Esophagus (tissue), 2 donors: ENCODE measurements around the gene FRMD5. TPM values are rescaled to one million over a fixed set of nuclear protein-coding genes. Genes with fewer than 3 reads are reported as not detected.
"Not testable (repeated sequence)": the region's sequence is repeated elsewhere in the genome, so short reads cannot be mapped to it uniquely, and the experiment has no call there.

Experiments
- H3K27ac ChIP-seq, 2 donors: one replicate each; pipeline ENCODE4 v1.5.1; 2013; ENCODE audit warnings: low read depth in 2 of 2, mild to moderate bottlenecking in 2 of 2, inconsistent platforms in 1 of 2, low read length in 1 of 2, moderate library complexity in 1 of 2
- H3K27me3 ChIP-seq, 2 donors: one replicate each; pipeline ENCODE4 v1.6.1; 2013; ENCODE audit warnings: low read length in 2 of 2, control low read depth in 1 of 2, mild to moderate bottlenecking in 1 of 2; ENCODE audit not compliant: insufficient read depth in 2 of 2, control insufficient read depth in 1 of 2
- H3K36me3 ChIP-seq, 2 donors: one replicate each; pipeline ENCODE4 v1.6.1; 2013; ENCODE audit warnings: low read length in 1 of 2; ENCODE audit not compliant: control insufficient read depth in 2 of 2, insufficient read depth in 2 of 2
- H3K4me1 ChIP-seq, 2 donors: one replicate each; pipeline ENCODE4 v1.6.1; 2013; ENCODE audit warnings: low read length in 1 of 2; ENCODE audit not compliant: control insufficient read depth in 2 of 2, insufficient read depth in 2 of 2
- H3K4me3 ChIP-seq, 2 donors: one replicate each; pipeline ENCODE4 v1.5.1; 2013; ENCODE audit warnings: low read length in 2 of 2, mild to moderate bottlenecking in 2 of 2, low read depth in 1 of 2, moderate library complexity in 1 of 2
- H3K9me3 ChIP-seq, 2 donors: one replicate each; pipeline ENCODE4 v1.6.1; 2013; ENCODE audit warnings: mild to moderate bottlenecking in 2 of 2, low read depth in 1 of 2, low read length in 1 of 2, moderate library complexity in 1 of 2; ENCODE audit not compliant: control insufficient read depth in 2 of 2, insufficient read depth in 1 of 2
- WGBS, 2 donors: extraction: QIAGEN DNeasy Blood & Tissue Kit; methylation state at CpG; one replicate each; pipeline ENCODE4 v1.1.7; 2013; 5-methylcytosine and 5-hydroxymethylcytosine counted together
- polyA plus RNA-seq, 2 donors: library from polyadenylated mRNA; stranded (reverse); fragments of 200-250 nt; gene quantifications; one replicate each; pipeline ENCODE4 v1.2.3, GENCODE V29; 2013
- donor health status: healthy with polysubstance abuse.
- donor health status: Bipolar disorder and iron deficiency.

The FRMD5 gene
- under 1 TPM; 0.04 to 0.09 TPM for polyA plus RNA-seq

GRCh38 chr15:44195151-44195740 lies at the start of gene FRMD5:
FRMD5 (minus strand) TSS chr15:44195271.
- H3K27me3 ChIP-seq, result peaks cover 0 to 11% of the 10 kb centered on the region in 2 donors
- WGBS, 2 donors, result 1% methylated on average over 41 to 43 of the region's 43 CpGs
- H3K36me3 ChIP-seq, result no peaks in the 10 kb centered on the region
- no peak within 1 kb of the TSS for H3K27ac ChIP-seq
- H3K4me1 ChIP-seq, result peaks cover 4 to 10% of the 10 kb centered on the region in 2 donors
- no peaks in the 10 kb centered on the region for H3K9me3 ChIP-seq
- peak within 1 kb of the TSS; percentile 54 to 62 for H3K4me3 ChIP-seq

DNA sequence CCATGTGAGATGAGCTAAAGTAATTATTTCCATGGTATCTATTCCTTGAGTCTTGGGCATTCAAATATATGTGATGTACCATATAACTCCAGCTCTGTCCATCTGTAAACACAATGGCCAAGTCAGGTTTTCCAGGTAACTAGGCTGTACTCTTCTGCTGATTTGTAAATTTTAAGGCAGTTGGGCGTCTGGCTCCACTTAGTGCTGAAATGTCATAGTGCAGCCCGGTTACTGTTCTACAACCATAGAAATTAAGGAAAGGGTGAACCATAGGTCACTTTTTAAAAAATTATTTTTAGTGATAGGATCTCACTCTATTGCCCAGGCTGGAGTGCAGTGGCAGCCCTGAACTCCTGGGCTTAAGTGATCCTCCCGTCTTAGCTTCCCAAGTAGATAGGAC lies 48.8 kb upstream of the FRMD5 start:
- no peaks in the 10 kb centered on the region for H3K36me3 ChIP-seq
- 79 to 83% methylated on average over 3 of the region's 3 CpGs for WGBS, 2 donors
- no peaks in the 10 kb centered on the region for H3K4me1 ChIP-seq

GRCh38 chr15:44243141-44243540 lies 48.1 kb upstream of the FRMD5 start:
- Histone ChIP-seq H3K36me3 (no peaks in the 10 kb centered on the region), H3K4me1 (no peaks in the 10 kb centered on the region), H3K4me3 (no peak overlapping the region), H3K9me3 (no peaks in the 10 kb centered on the region), H3K27ac (no peak overlapping the region), H3K27me3 (no peaks in the 10 kb centered on the region)
- 56 to 65% methylated on average over 1 of the region's 1 CpG for WGBS, 2 donors

More for the DNA sequence above, 48.8 kb upstream of the FRMD5 start:
- H3K9me3 ChIP-seq, result no peaks in the 10 kb centered on the region
- no peak overlapping the region for H3K27ac ChIP-seq
- no peaks in the 10 kb centered on the region for H3K27me3 ChIP-seq
- no peak overlapping the region for H3K4me3 ChIP-seq

GRCh38 chr15:44231842-44232241 lies 36.8 kb upstream of the FRMD5 start:
- no peaks in the 10 kb centered on the region for H3K27me3 ChIP-seq
- H3K4me3 ChIP-seq, result no peak overlapping the region
- no peaks in the 10 kb centered on the region for H3K4me1 ChIP-seq
- no peaks in the 10 kb centered on the region for H3K9me3 ChIP-seq
- H3K36me3 ChIP-seq, result no peaks in the 10 kb centered on the region
- WGBS, 2 donors, result 6 to 14% methylated on average over 1 of the region's 1 CpG
- H3K27ac ChIP-seq, result no peak overlapping the region

DNA sequence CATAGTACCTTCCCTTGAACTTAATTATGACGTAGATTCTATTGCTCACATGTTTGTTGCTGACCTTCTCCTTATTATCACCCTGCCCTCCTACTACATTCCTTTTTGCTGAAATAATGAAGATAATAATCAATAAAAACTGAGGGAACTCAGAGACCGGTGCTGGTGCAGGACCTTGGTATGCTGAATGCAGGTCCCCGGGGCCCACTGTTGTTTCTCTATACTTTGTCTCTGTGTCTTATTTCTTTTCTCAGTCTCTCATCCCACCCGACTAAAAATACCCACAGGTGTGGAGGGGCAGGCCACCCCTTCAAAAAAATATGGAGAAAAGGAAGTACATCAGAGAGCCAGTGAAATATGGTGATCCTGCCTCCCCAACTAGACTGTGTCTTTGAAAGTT lies 34.2 kb upstream of the FRMD5 start:
- not testable (repeated sequence) for H3K36me3 ChIP-seq, H3K4me1 ChIP-seq, H3K4me3 ChIP-seq, H3K9me3 ChIP-seq, H3K27ac ChIP-seq, H3K27me3 ChIP-seq
- 70 to 83% methylated on average over 3 of the region's 4 CpGs for WGBS, 2 donors

DNA sequence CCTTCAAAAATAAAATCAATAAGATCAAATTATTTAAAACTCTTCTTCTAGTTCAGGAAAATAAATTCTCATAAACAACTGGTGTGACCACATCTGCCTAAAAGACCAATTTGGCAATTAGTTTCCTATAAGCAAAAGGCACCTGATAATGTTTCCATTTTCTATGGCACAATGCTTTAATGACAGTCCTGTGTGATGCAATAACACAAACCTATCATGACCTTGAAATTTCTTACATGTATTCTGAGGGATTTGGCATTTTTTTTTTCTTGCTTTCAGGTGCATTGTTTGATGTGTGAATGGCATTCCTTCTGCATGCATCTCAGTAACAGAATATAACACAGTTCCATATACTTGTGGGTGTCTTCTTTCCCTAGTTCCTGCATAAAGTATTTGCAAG lies 32.5 kb upstream of the FRMD5 start:
- Histone ChIP-seq H3K4me1 (no peaks in the 10 kb centered on the region), H3K27me3 (no peaks in the 10 kb centered on the region), H3K4me3 (no peak overlapping the region), H3K36me3 (no peaks in the 10 kb centered on the region), H3K9me3 (no peaks in the 10 kb centered on the region), H3K27ac (no peak overlapping the region)

DNA sequence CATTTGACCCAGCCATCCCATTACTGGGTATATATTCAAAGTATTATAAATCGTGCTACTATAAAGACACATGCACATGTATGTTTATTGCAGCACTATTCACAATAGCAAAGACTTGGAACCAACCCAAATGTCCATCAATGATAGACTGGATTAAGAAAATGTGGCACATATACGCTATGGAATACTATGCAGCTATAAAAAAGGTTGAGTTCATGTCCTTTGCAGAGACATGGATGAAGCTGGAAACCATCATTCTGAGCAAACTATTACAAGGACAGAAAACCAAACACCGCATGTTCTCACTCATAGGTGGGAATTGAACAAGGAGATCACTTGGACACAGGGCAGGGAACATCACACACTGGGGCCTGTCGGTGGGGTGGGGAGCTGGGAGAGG lies 31.9 kb upstream of the FRMD5 start:
- H3K9me3 ChIP-seq, H3K36me3 ChIP-seq, H3K4me3 ChIP-seq, H3K27me3 ChIP-seq, H3K27ac ChIP-seq, H3K4me1 ChIP-seq: not testable (repeated sequence)
- WGBS, 2 donors, result 91 to 95% methylated on average over 4 of the region's 4 CpGs

- no peaks in the 10 kb centered on the region for H3K36me3 ChIP-seq
- H3K27ac ChIP-seq, result no peak overlapping the region
- WGBS, 2 donors, result 35 to 60% methylated on average over 1 of the region's 1 CpG
- H3K4me3 ChIP-seq, result no peak overlapping the region
- H3K9me3 ChIP-seq, result no peaks in the 10 kb centered on the region
- no peaks in the 10 kb centered on the region for H3K4me1 ChIP-seq
- H3K27me3 ChIP-seq, result no peaks in the 10 kb centered on the region
These were observed 27.4 kb upstream of the FRMD5 start for GRCh38 chr15:44222478-44222877.

GRCh38 chr15:44219073-44219472 lies 24.0 kb upstream of the FRMD5 start:
- 67 to 68% methylated on average over 3 of the region's 3 CpGs for WGBS, 2 donors
- no peaks in the 10 kb centered on the region for H3K9me3 ChIP-seq
- H3K4me1 ChIP-seq, result no peaks in the 10 kb centered on the region
- H3K27me3 ChIP-seq, result no peaks in the 10 kb centered on the region
- H3K36me3 ChIP-seq, result no peaks in the 10 kb centered on the region
- H3K27ac ChIP-seq, result no peak overlapping the region
- no peak overlapping the region for H3K4me3 ChIP-seq

DNA sequence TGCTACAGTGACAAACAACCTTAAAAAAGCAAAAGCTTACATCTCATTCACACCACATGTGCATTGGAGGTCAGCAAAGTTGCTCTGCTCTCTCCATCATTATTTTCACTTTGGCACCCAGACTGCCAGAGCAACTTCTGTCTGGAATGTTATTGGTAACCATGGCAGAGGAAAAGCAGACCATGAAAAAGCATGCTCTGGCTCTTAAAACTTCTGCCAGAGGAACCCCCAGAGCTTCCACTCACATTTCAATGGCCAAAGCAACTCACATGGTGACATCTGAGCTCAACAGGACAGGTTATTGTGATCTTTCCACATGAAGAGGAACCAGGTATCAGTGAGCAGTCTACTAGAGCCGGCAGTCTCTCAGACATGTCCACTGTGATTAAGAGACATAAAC lies 21.9 kb upstream of the FRMD5 start:
- no peaks in the 10 kb centered on the region for H3K36me3 ChIP-seq
- H3K4me3 ChIP-seq, result no peak overlapping the region
- 65% methylated on average over 1 of the region's 1 CpG for WGBS, 2 donors
- no peaks in the 10 kb centered on the region for H3K4me1 ChIP-seq
- no peak overlapping the region for H3K27ac ChIP-seq
- no peaks in the 10 kb centered on the region for H3K9me3 ChIP-seq
- H3K27me3 ChIP-seq, result no peaks in the 10 kb centered on the region
